ENCODE data around the gene ZNF782.

GRCh38 chr9:96871176-96871575 is 16.9 kb upstream of the ZNF782 start:
- no peak for TF ChIP-seq CTCF (conservative IDR thresholded peaks at IDR 0.05 in 1 of 2, IDR thresholded peaks at IDR 0.05 in 1 of 2; ENCODE audit: low read depth in 1 of 2, low read length in 2 of 2)
- no peak for TF ChIP-seq EZH2 (IDR thresholded peaks at IDR 0.05; ENCODE audit: low read length, missing control alignments)
